Effector CD8-positive, alpha-beta T cell (primary cell): ENCODE measurements around the gene GCH1.
"Not testable (repeated sequence)": the region's sequence is repeated elsewhere in the genome, so short reads cannot be mapped to it uniquely, and the experiment has no call there.

ENCODE experiments used
- DNase-seq: peaks from one replicate; lab custom pipeline; 2025; lab: John Stamatoyannopoulos, UW
- total RNA-seq, 4 experiments: gene quantifications; one replicate each; lab custom pipeline; 2026; lab: John Stamatoyannopoulos, UW

Gene GCH1, protein sequence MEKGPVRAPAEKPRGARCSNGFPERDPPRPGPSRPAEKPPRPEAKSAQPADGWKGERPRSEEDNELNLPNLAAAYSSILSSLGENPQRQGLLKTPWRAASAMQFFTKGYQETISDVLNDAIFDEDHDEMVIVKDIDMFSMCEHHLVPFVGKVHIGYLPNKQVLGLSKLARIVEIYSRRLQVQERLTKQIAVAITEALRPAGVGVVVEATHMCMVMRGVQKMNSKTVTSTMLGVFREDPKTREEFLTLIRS
- 39.1 to 62.5 (median 47.2) reads per million in 4 experiments for total RNA-seq

DNA sequence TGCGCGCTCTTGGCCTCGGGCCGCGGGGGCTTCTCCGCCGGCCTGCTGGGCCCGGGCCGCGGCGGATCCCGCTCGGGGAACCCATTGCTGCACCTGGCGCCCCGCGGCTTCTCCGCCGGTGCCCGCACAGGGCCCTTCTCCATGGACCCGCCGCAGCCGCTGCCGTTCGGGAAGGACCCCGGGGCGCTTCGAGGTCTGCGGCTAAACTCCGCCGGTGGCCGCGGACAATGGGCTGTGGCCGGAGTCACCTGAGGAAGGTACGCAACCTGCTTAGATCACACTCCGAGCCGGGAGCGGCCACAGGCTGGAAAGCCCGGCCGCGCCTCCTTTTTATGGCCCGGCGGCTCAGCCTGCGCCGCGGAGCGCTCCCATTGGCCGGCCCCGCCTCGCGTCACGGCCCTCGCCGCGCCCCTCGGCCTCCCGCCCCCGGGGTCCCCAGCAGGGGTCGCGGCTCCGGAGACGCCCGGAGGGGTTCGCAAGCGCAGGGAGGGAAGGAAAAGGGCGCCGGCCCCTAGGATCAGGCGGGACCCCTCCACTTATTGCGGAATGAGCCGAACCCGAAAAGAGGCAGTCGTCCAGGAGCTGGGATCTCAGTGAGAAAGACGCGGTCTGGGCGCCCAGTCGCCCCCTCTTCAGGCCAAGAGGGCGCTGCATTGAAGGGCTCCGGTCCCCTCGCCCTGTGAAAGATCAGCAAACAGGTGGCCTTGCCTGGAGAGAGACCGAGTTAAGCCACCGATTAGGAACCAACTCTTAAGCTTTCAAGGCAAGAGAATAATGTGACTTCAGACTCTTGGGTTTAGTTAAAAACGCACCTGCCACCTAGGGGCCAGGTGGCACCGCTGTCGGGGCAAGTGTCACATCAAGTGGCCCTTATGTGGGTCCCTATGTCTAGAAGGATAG is at the start of gene GCH1:
GCH1 (minus strand) TSS at position 306 of the 900 bp plus-strand sequence; CDS start at position 143, 163 bp downstream.
- peak; percentile 75 for DNase-seq

DNA sequence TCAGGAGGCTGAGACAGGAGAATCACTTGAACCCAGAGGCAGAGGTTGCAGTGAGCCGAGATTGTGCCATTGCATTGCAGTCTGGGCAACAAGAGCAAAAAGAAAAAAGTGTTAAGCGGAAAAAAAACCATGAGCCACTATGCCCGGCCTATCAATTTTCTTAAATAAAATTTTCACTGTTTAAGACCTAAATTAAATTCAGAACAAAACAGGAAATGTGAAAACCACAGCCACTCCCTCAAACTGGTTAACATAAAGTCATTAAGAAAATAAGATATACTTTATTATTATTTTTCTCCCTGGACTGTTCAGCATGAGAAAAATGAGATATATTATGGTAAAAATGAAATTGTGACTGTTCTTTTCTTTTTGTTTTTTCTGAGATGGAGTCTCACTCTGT is 44.6 kb upstream of the GCH1 start:
- no peak for DNase-seq

DNA sequence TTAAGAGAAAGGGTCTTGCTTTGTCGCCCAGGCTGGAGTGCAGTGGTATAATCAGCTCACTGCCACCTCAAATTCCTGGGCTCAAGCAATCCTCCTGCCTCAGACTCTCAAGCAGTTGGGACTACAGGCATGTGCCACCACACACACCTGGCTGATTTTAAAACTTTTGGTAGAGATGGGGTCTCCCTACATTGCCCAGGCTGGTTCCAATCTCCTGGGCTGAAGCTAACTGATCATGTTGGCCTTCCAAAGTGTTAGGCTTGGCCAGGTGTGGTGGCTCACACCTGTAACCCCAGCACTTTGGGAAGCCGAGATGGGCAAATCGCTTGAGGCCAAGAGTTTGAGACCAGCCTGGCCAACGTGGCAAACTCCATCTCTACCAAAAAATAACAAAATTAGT is 43.9 kb upstream of the GCH1 start:
- no peak for DNase-seq

DNA sequence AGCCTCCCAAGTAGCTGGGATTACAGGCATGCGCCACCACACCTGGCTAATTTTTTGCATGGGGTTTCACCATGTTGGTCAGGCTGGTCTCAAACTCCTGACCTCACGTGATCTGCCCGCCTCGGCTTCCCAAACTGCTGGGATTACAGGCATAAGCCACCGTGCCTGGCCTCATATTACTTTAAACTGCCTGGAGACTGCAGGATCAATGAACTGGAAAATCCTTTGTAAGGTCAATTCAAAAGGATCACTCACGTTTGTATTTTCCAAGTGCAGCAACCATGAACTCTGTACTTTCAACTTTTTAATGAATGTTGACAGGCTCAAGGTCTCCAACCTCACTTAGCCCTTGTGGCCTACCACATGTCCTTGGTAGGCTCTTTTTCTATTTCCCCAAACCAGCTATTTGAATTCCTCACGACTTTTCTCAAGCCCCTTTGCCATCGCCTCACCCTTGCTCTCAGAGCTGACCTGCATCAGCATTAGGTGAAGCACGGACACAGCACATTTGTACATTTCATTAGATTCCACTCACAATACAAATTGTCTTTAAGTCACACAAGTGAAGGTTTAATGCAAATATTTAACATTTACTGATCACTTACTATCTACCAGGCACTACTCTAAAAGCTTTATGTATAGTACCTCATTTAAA is 42.2 kb upstream of the GCH1 start:
- DNase-seq: no peak

DNA sequence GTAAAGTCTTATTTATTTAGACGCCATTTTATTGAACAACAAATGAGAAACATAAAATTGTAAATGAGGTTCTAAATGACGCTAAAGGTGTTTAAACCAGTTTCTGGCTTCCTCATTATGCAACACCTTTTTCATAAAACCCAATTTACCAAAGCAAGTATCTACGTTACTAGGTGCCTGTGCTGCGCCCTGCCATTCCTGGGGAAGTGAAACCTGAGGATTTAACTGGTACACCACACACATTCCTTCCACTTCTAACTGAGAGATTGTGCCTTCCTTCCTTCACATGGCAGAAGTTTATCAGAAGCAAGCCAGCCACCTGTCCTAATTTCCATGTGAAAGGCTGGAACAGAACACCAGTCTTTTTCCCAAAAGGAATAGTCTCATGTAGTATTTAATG is 40.3 kb upstream of the GCH1 start:
- DNase-seq: no peak

DNA sequence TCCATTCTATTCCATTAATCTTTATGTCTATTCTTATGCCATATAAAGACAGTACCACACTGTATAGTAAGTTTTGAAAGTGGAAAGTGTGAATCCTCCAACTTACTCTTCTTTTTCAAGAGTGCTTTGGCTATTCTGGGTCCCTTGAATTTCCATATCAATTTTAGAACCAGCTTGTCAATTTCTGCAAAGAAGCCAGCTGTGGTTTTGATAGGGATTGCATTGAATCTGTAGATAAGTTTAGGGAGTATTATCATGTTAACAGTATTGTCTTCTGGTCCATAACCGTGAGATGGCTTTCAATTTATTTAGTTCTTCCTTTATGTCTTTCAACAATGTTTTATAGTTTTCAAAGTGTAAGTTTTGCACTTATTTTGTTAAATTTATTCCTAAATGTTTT is 34.2 kb upstream of the GCH1 start:
- DNase-seq: no peak

DNA sequence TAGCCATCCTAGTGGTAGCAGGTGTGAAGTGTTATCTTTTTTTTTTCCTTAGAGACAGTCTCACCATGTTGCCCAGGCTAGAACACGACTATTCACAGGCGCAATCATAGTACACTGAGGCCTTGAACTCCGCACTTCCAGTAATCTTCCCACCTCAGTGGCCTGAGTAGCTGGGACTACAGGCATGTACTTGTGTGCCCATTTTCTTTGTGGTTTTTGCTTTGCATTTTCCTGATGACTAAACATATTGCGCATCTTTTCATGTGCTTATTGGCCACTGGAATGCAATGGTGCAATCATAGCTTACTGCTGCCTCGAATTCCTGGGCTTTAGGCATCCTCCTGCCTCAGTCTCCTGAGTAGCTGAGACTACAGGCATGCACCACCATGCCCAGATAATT is 33.3 kb upstream of the GCH1 start:
- DNase-seq: no peak

DNA sequence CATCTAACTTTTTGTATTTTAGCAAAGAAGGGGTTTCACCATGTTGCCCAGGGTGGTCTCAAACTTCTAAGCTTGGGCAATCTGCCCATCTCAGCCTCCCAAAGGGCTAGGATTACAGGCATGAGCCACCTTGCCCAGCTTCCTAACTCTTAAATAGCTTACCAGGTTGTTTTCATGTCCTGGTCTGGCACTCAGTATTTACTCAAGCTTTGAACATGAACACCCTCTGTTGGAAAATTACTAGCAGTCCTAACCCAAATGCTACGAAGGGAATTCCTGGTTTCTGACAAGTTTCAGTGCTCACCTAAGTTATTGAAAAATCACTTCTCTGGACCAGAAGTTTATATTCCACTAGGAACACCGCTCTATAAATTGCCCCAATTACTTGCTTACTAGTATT is 32.5 kb upstream of the GCH1 start:
- no peak for DNase-seq

DNA sequence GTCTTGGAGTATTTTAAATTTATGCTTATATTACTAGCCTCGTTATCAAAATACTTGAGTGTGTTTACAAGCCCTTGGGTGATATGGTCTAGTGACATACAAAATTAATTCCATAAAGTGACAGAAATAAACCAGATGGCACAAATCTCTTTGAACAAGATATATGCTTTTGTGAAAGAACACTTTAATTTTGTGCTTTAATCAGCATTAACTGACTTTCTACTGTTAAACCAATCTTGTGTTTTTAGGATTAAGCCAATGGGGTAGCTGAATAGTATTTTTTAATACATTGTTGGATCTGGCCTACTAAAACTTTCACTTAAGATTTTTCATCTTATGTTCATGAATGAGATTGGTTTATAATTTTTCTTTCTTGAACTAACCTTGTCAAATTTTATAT is 30.4 kb upstream of the GCH1 start:
- no peak for DNase-seq

DNA sequence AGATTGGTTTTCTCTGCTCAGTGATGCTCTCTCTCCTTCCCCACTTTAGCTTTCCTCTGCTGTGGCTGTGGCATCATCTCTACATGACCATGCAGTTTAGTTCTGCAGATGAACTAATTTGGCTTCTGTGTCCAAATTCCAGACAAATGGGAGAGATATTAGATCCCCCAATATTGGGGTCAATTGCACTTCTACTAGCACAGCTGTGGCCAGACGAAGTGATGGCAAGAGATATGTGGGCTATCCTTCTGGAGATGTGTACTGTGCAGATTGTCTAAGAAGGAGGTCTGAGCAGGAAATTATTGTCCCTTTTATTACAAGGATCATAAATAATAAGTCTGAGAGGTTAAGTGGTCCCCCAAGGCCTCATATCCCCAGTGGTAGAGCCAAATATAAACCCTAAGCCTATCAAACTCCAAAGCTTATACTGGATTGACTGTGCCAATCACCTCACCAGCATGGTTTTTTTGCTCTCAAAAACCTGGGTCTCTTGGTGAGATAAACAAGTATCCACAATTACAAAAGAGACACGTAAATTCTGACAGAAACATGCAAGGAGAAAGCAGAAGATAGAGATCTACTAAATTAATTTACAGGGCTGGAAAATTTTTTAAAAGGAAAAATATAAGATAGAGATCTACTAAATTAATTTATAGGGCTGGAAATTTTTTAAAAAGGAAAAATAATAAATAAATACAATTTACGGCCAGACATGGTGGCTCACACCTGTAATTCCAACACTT is 29.1 kb upstream of the GCH1 start:
- no peak for DNase-seq

DNA sequence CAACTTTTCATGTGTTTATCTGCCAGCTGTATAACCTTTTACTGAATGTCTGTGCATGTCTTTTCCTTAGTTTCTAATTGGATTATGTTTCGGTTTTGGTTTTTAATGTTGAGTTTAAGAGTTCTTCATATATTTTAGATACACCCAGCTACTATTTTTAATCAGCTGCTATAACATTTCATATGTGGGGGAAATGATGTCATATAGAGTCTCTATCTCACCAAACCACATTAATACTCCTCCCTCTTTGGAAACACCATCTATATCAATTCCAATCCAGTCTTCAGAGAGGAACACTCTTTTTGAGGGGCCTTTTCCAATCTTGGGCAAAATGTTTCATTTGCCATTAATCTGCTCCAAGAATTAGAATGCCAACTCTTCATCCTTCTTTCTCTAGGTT is 28.5 kb upstream of the GCH1 start:
- DNase-seq: no peak

DNA sequence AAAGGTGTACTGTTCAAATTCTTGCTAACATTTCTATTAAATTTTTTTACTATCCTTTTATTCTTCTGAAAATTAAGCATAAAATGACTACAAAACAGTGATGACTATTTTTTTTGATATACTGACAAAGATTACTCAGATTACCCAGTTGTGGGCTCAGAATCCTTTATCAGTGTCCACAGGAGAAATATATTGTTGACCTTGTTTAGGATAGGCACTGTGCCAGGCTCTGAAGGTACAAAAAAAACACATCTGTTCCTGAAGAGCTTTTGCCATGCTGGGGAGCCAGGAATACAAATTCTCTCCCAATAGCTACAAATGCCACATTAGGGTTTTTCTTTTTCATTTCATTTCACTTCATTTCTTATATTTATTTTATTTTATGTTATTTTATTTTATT is 26.9 kb upstream of the GCH1 start:
- DNase-seq: no peak

DNA sequence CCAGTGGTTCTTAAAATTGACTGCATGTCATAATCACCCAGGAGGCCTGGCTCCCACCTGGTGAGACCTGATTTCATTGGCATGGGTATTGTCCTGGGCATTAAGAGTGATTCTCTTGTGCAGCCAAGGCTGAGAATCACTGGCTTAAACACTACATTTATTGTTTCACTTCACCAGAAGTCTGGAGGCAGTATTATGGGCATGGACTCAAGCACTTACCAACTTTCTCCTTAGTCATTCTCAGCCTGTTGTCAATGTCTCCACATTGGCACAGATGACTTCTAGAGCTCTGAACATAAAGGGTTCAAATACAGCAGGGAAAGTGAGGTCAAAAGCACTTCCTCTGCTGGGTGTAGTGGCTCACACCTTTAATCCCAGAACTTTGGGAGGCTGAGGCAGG is 25.6 kb upstream of the GCH1 start:
- DNase-seq: no peak

DNA sequence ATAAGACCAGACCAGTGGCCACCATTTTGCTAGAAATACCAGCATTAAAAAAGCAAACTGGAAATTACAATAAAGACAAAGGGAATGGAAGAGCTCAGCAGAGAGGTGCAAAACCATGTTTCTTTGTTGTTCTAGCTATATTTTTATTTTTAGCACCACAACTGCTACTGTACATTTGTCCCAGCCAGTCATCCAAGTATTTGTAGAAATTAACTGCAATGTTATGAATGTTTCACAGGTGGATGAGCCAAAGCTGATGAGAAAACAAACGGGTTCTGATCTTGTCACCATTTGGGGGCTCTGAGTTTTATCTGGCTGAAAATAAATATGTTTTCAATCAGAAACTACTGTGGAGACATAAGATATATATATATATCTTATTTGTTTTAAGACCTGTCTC is 24.9 kb upstream of the GCH1 start:
- DNase-seq: no peak

DNA sequence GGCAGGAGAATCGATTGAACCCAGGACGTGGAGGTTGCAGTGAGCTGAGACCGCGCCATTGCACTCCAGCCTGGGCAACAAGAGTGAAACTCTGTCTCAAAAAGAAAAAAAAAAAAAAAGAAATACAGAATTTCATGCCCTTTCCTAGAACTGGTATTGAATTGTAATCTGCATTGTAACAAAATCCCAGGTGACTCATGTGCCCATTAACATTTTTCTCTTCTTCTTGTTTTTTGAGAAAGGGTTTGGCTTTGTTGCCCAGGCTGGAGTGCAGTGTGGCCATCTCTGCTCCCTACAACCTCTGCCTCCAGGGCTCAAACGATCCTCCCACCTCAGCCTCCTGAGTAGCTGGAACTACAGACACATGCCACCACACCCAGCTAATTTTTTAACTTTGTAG is 23.9 kb upstream of the GCH1 start:
- DNase-seq: not testable (repeated sequence)

DNA sequence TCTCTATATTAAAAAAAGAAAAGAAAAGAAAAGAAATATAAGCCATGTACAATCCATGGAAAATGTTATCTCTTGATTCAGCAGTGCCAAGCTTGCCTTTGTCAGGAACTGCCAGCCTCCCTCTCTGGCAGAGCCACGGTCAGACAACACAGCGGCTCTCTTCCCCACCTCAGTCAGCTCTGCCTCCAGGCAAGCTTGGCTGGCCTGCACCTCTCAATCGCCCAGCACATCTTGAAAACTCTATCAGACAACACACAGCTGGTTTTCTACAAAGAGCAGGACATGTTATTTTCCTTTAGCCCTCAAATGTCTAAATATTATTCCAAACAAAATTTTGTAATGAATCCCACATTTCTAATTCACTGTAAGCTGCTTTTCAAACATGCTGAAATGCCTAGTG is 20.0 kb upstream of the GCH1 start:
- no peak for DNase-seq

DNA sequence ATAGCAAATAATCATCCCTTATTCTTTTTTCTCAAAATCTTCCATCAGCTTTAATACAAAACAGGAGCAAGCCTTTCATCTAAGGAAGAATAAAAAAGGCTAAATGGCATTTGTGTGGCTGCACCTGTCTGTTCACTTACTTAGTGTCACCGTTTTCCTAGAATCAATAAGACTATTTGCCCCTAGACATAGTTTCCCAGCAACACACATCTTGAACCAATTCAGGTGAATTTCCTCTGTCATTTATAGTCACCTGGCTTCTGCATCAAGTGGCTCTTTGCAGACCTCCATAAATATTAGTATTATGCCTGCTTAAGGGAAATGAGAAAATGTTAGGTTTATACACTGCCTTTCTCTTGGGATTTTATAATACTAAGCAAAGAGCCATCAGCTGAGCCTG is 17.4 kb upstream of the GCH1 start:
- DNase-seq: no peak

DNA sequence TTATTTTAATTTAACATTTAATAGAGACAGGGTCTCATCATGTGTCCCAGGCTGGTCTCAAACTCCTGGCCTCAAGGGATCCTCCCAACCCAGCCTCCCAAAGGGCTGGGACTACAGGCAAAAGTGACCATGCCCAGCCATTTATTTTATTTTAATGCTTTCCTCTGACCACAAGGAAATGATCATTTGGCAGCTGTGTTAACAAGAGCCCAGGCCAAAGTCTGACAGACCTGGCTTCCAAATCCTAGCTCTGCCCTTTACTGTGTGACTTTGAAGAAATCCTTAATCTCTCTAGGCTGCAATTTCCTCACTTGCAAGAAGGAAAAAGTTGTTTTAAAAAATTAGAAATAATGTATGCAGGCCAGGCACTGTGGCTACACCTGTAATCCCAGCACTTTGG is 16.7 kb upstream of the GCH1 start:
- DNase-seq: no peak

DNA sequence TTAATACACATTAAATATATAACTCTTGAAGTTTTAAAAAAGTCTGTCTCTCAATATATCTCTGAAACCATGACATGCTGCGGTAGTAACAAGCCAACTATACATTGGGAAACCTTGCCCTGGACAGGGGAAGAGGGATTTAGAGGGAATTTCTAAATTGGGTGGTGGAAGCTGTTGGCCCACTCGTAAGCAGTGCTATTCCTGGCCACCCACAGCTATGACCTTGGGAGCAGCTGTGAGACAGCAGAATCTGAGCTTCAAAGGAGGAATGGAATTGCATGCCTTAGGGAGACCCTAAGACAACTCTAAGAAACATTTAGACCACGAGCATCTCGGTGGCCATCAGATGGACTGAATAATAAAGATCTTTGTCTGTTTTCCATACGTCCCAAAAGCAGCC is 15.8 kb upstream of the GCH1 start:
- DNase-seq: no peak

DNA sequence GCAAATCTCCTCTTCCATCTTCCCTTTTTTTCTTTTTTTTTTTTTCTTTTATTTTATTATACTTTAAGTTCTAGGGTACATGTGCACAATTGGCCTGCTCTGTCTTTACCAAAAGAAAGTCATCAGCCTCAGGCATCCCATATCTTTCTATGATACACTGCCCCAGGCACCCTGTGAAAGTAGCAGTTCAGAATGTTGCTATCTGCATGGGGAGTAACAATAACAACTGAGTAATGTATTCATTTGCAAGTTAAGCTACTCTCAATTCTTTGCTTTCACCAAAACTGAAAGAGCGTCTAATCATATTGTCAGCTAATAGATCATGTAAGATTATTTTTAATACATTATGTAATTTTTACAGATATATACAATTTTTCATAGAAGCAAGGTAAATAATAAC is 13.5 kb upstream of the GCH1 start:
- DNase-seq: no peak

DNA sequence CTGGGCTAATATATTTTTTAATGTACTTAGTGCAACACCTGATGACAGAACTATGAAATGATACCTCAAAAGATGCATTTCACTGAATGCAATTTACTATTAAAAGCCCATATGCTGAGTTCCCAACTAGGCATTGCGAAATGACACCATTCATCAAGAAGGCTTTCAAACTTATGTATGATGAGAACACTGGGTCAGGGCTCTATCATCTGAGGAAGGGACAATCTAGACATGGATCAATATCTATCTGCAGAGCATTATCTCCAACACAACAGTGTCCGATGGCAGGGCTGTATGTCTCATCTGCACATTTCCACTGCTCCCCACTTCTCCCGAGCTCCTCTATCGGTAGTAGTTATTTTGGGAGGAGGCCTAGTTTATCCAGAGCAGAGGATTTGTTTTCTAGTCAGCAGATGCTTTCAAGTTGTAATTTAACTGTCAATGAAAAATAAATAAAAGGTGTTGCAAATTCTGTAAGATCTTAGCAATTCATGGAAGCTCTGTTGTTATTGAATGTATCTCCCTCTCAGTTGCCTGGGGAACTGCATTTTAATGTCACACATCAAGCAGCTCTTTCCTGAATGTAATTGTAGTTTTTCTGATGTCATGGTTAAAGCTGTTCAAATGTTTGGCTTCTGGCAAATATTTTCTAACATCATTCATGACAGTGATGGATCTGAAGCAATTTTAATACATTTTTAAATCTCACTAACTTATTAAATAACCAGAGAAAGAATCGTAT is 7.4 kb upstream of the GCH1 start:
- no peak for DNase-seq
